ENCODE data around the gene UMAD1.
"Not testable (repeated sequence)": the region's sequence is repeated elsewhere in the genome, so short reads cannot be mapped to it uniquely, and the experiment has no call there.

UMAD1 gene

GRCh38 chr7:7656459-7656858 is 15.9 kb downstream of the UMAD1 start:
- not testable (repeated sequence) for H4K8ac ChIP-seq (ENCODE audit: low read length); H4K91ac ChIP-seq (ENCODE audit: low read length); H3K9me3 ChIP-seq (ENCODE audit: control insufficient read depth, low read length); H2BK5ac ChIP-seq (ENCODE audit: low read depth, low read length, poor library complexity, severe bottlenecking); H3K4me2 ChIP-seq (ENCODE audit: low read length, poor library complexity, severe bottlenecking); H2BK15ac ChIP-seq (ENCODE audit: low read depth, poor library complexity, severe bottlenecking); H3K36me3 ChIP-seq (ENCODE audit: control insufficient read depth in 1 of 2, insufficient read depth in 2 of 2, low read depth in 1 of 2, low read length in 2 of 2); H3K27me3 ChIP-seq (ENCODE audit: control insufficient read depth in 1 of 2, insufficient read depth in 1 of 2, low read length in 2 of 2); H3K4me3 ChIP-seq (ENCODE audit: insufficient read depth in 1 of 2, low read depth in 1 of 2, low read length in 2 of 2); H3K27ac ChIP-seq (ENCODE audit: low read length, poor library complexity, severe bottlenecking); DNase-seq; H3K23ac ChIP-seq (ENCODE audit: low read length in 2 of 2); H2AK5ac ChIP-seq (ENCODE audit: low read length, severe bottlenecking); H3K4ac ChIP-seq (ENCODE audit: low read depth in 1 of 2, low read length in 2 of 2); H2BK12ac ChIP-seq (ENCODE audit: low read length in 2 of 2); H3K4me1 ChIP-seq (ENCODE audit: control insufficient read depth, insufficient read depth, low read depth, low read length); H2AFZ ChIP-seq (ENCODE audit: low read depth, low read length); H3K18ac ChIP-seq (ENCODE audit: low read depth in 1 of 2, low read length in 2 of 2); H3K9ac ChIP-seq (ENCODE audit: low read length); H3K14ac ChIP-seq (ENCODE audit: low read length in 2 of 2); H2BK120ac ChIP-seq (ENCODE audit: low read depth, low read length)
- peaks cover 22% of the 10 kb centered on the region for H3K79me1 ChIP-seq (replicated peaks; ENCODE audit: low read length, poor library complexity, severe bottlenecking)
- WGBS = 80% methylated on average over 1 of the region's 3 CpGs

GRCh38 chr7:7662527-7662926 is 22.0 kb downstream of the UMAD1 start:
- no peak overlapping the region for H2BK120ac ChIP-seq (ENCODE audit: low read depth, low read length)
- no peak overlapping the region for H2BK15ac ChIP-seq (ENCODE audit: low read depth, poor library complexity, severe bottlenecking)
- no peak overlapping the region for H3K9ac ChIP-seq (ENCODE audit: low read length)
- no peak overlapping the region for H2BK5ac ChIP-seq (ENCODE audit: low read depth, low read length, poor library complexity, severe bottlenecking)
- no peak overlapping the region for H3K4me3 ChIP-seq (ENCODE audit: insufficient read depth in 1 of 2, low read depth in 1 of 2, low read length in 2 of 2)
- H3K36me3 ChIP-seq (ENCODE audit: control insufficient read depth in 1 of 2, insufficient read depth in 2 of 2, low read depth in 1 of 2, low read length in 2 of 2) = no peaks in the 10 kb centered on the region
- no peaks in the 10 kb centered on the region for H3K9me3 ChIP-seq (ENCODE audit: control insufficient read depth, low read length)
- H2AFZ ChIP-seq (ENCODE audit: low read depth, low read length) = no peak overlapping the region
- no peak overlapping the region for H3K4ac ChIP-seq (ENCODE audit: low read depth in 1 of 2, low read length in 2 of 2)
- H3K4me2 ChIP-seq (ENCODE audit: low read length, poor library complexity, severe bottlenecking) = no peak overlapping the region
- peak overlapping the region in 1 of 2 experiments; percentile 42 for H2BK12ac ChIP-seq (ENCODE audit: low read length in 2 of 2)
- no peaks in the 10 kb centered on the region for H3K4me1 ChIP-seq (ENCODE audit: control insufficient read depth, insufficient read depth, low read depth, low read length)
- peak; percentile 38 for DNase-seq
- H3K14ac ChIP-seq (ENCODE audit: low read length in 2 of 2) = no peak overlapping the region
- no peak overlapping the region for H3K27ac ChIP-seq (ENCODE audit: low read length, poor library complexity, severe bottlenecking)
- H3K23ac ChIP-seq (ENCODE audit: low read length in 2 of 2) = no peak overlapping the region
- no peaks in the 10 kb centered on the region for H3K27me3 ChIP-seq (ENCODE audit: control insufficient read depth in 1 of 2, insufficient read depth in 1 of 2, low read length in 2 of 2)
- H4K91ac ChIP-seq (ENCODE audit: low read length) = no peak overlapping the region
- H2AK5ac ChIP-seq (ENCODE audit: low read length, severe bottlenecking) = no peak overlapping the region
- H3K18ac ChIP-seq (ENCODE audit: low read depth in 1 of 2, low read length in 2 of 2) = no peak overlapping the region
- H4K8ac ChIP-seq (ENCODE audit: low read length) = no peak overlapping the region
- peaks cover 20% of the 10 kb centered on the region for H3K79me1 ChIP-seq (replicated peaks; ENCODE audit: low read length, poor library complexity, severe bottlenecking)
- 90% methylated on average over 5 of the region's 6 CpGs for WGBS

GRCh38 chr7:7664291-7664690 is 23.7 kb downstream of the UMAD1 start:
- Histone ChIP-seq H3K14ac (ENCODE audit: low read length in 2 of 2) (no peak overlapping the region), H3K4ac (ENCODE audit: low read depth in 1 of 2, low read length in 2 of 2) (no peak overlapping the region), H3K27ac (ENCODE audit: low read length, poor library complexity, severe bottlenecking) (no peak overlapping the region), H3K4me1 (ENCODE audit: control insufficient read depth, insufficient read depth, low read depth, low read length) (no peaks in the 10 kb centered on the region), H3K27me3 (ENCODE audit: control insufficient read depth in 1 of 2, insufficient read depth in 1 of 2, low read length in 2 of 2) (no peaks in the 10 kb centered on the region), H2BK15ac (ENCODE audit: low read depth, poor library complexity, severe bottlenecking) (no peak overlapping the region), H3K79me1 (replicated peaks; ENCODE audit: low read length, poor library complexity, severe bottlenecking) (peaks cover 20% of the 10 kb centered on the region), H3K9ac (ENCODE audit: low read length) (no peak overlapping the region), H2BK12ac (ENCODE audit: low read length in 2 of 2) (no peak overlapping the region), H3K4me2 (ENCODE audit: low read length, poor library complexity, severe bottlenecking) (no peak overlapping the region), H4K8ac (ENCODE audit: low read length) (no peak overlapping the region), H2AK5ac (ENCODE audit: low read length, severe bottlenecking) (no peak overlapping the region), H3K18ac (ENCODE audit: low read depth in 1 of 2, low read length in 2 of 2) (no peak overlapping the region), H2BK120ac (ENCODE audit: low read depth, low read length) (no peak overlapping the region), H3K9me3 (ENCODE audit: control insufficient read depth, low read length) (no peaks in the 10 kb centered on the region), H2AFZ (ENCODE audit: low read depth, low read length) (no peak overlapping the region), H3K4me3 (ENCODE audit: insufficient read depth in 1 of 2, low read depth in 1 of 2, low read length in 2 of 2) (no peak overlapping the region), H4K91ac (ENCODE audit: low read length) (no peak overlapping the region), H2BK5ac (ENCODE audit: low read depth, low read length, poor library complexity, severe bottlenecking) (no peak overlapping the region), H3K23ac (ENCODE audit: low read length in 2 of 2) (no peak overlapping the region), H3K36me3 (ENCODE audit: control insufficient read depth in 1 of 2, insufficient read depth in 2 of 2, low read depth in 1 of 2, low read length in 2 of 2) (no peaks in the 10 kb centered on the region)
- 21% methylated on average over 2 of the region's 3 CpGs for WGBS
- DNase-seq = peak; percentile 34

GRCh38 chr7:7665031-7665430 is 24.5 kb downstream of the UMAD1 start:
- Histone ChIP-seq H3K4ac (ENCODE audit: low read depth in 1 of 2, low read length in 2 of 2) (no peak overlapping the region), H3K4me2 (ENCODE audit: low read length, poor library complexity, severe bottlenecking) (no peak overlapping the region), H3K23ac (ENCODE audit: low read length in 2 of 2) (no peak overlapping the region), H2AFZ (ENCODE audit: low read depth, low read length) (no peak overlapping the region), H3K4me1 (ENCODE audit: control insufficient read depth, insufficient read depth, low read depth, low read length) (no peaks in the 10 kb centered on the region), H3K27ac (ENCODE audit: low read length, poor library complexity, severe bottlenecking) (no peak overlapping the region), H3K79me1 (replicated peaks; ENCODE audit: low read length, poor library complexity, severe bottlenecking) (peaks cover 22% of the 10 kb centered on the region), H3K14ac (ENCODE audit: low read length in 2 of 2) (no peak overlapping the region), H3K18ac (ENCODE audit: low read depth in 1 of 2, low read length in 2 of 2) (no peak overlapping the region), H2AK5ac (ENCODE audit: low read length, severe bottlenecking) (no peak overlapping the region), H3K4me3 (ENCODE audit: insufficient read depth in 1 of 2, low read depth in 1 of 2, low read length in 2 of 2) (no peak overlapping the region), H3K27me3 (ENCODE audit: control insufficient read depth in 1 of 2, insufficient read depth in 1 of 2, low read length in 2 of 2) (no peaks in the 10 kb centered on the region), H2BK12ac (ENCODE audit: low read length in 2 of 2) (no peak overlapping the region), H3K36me3 (ENCODE audit: control insufficient read depth in 1 of 2, insufficient read depth in 2 of 2, low read depth in 1 of 2, low read length in 2 of 2) (no peaks in the 10 kb centered on the region), H2BK5ac (ENCODE audit: low read depth, low read length, poor library complexity, severe bottlenecking) (no peak overlapping the region), H2BK15ac (ENCODE audit: low read depth, poor library complexity, severe bottlenecking) (no peak overlapping the region), H4K91ac (ENCODE audit: low read length) (no peak overlapping the region), H3K9ac (ENCODE audit: low read length) (no peak overlapping the region), H4K8ac (ENCODE audit: low read length) (no peak overlapping the region), H2BK120ac (ENCODE audit: low read depth, low read length) (no peak overlapping the region), H3K9me3 (ENCODE audit: control insufficient read depth, low read length) (no peaks in the 10 kb centered on the region)
- DNase-seq = no peak
- WGBS = no CpG with 5 or more reads among the region's 1 CpG

Data from mesenchymal stem cell (in vitro differentiated cells and primary cell).